ENCODE measurements around the gene HDAC4.

Gene HDAC4

GRCh38 chr2:239383759-239384156, 17.1 kb downstream of the HDAC4 start:
- no peaks in the 10 kb centered on the region for H3K79me2 ChIP-seq (ENCODE audit: insufficient read depth, low read length)
- H3K36me3 ChIP-seq (ENCODE audit: insufficient read depth, low read length), result no peaks in the 10 kb centered on the region
- H3K9me2 ChIP-seq (replicated peaks; ENCODE audit: low read depth, low read length), result no peaks in the 10 kb centered on the region
- H3K4me1 ChIP-seq (ENCODE audit: insufficient read depth, low read length, poor library complexity, severe bottlenecking), result no peaks in the 10 kb centered on the region
- H3K9me3 ChIP-seq (ENCODE audit: insufficient read depth, low read depth, low read length), result no peaks in the 10 kb centered on the region
- H3K4me3 ChIP-seq (ENCODE audit: low read length, poor library complexity, severe bottlenecking), result no peak overlapping the region
- H4K20me1 ChIP-seq (ENCODE audit: insufficient read depth, low read length, poor library complexity, severe bottlenecking), result no peaks in the 10 kb centered on the region
- no peak overlapping the region for H3K9ac ChIP-seq (ENCODE audit: low read depth, low read length, poor library complexity, severe bottlenecking)
- no peak for TF ChIP-seq EZH2phosphoT487 (IDR thresholded peaks at IDR 0.05; ENCODE audit: borderline replicate concordance)
- H2AFZ ChIP-seq (ENCODE audit: low read length), result no peak overlapping the region
- H3F3A ChIP-seq (ENCODE audit: low read depth), result no peaks in the 10 kb centered on the region
- H3K27me3 ChIP-seq (ENCODE audit: insufficient read depth, low read length, poor library complexity, severe bottlenecking), result no peaks in the 10 kb centered on the region
- no peak overlapping the region for H3K4me2 ChIP-seq (ENCODE audit: low read depth, low read length, poor library complexity, severe bottlenecking)

GRCh38 chr2:239383036-239383758, 17.6 kb downstream of the HDAC4 start:
- Histone ChIP-seq H4K20me1 (ENCODE audit: insufficient read depth, low read length, poor library complexity, severe bottlenecking) (no peaks in the 10 kb centered on the region), H3K9me3 (ENCODE audit: insufficient read depth, low read depth, low read length) (no peaks in the 10 kb centered on the region), H3F3A (ENCODE audit: low read depth) (no peaks in the 10 kb centered on the region), H3K36me3 (ENCODE audit: insufficient read depth, low read length) (no peaks in the 10 kb centered on the region), H3K4me3 (ENCODE audit: low read length, poor library complexity, severe bottlenecking) (no peak overlapping the region), H3K9ac (ENCODE audit: low read depth, low read length, poor library complexity, severe bottlenecking) (no peak overlapping the region), H3K9me2 (replicated peaks; ENCODE audit: low read depth, low read length) (no peaks in the 10 kb centered on the region), H3K79me2 (ENCODE audit: insufficient read depth, low read length) (no peaks in the 10 kb centered on the region), H3K27me3 (ENCODE audit: insufficient read depth, low read length, poor library complexity, severe bottlenecking) (no peaks in the 10 kb centered on the region), H2AFZ (ENCODE audit: low read length) (no peak overlapping the region), H3K4me1 (ENCODE audit: insufficient read depth, low read length, poor library complexity, severe bottlenecking) (no peaks in the 10 kb centered on the region), H3K4me2 (ENCODE audit: low read depth, low read length, poor library complexity, severe bottlenecking) (no peak overlapping the region)
- no peak for TF ChIP-seq CTCF (conservative IDR thresholded peaks at IDR 0.05; ENCODE audit: low read length)
- no peak for TF ChIP-seq EZH2phosphoT487 (IDR thresholded peaks at IDR 0.05; ENCODE audit: borderline replicate concordance)

GRCh38 chr2:239382384-239382880, 18.4 kb downstream of the HDAC4 start:
- Histone ChIP-seq H3K4me1 (ENCODE audit: insufficient read depth, low read length, poor library complexity, severe bottlenecking) (no peaks in the 10 kb centered on the region), H3K27me3 (ENCODE audit: insufficient read depth, low read length, poor library complexity, severe bottlenecking) (no peaks in the 10 kb centered on the region), H3K9me2 (replicated peaks; ENCODE audit: low read depth, low read length) (no peaks in the 10 kb centered on the region), H3K79me2 (ENCODE audit: insufficient read depth, low read length) (no peaks in the 10 kb centered on the region), H3K36me3 (ENCODE audit: insufficient read depth, low read length) (no peaks in the 10 kb centered on the region), H3K9me3 (ENCODE audit: insufficient read depth, low read depth, low read length) (no peaks in the 10 kb centered on the region), H2AFZ (ENCODE audit: low read length) (no peak overlapping the region), H3K4me2 (ENCODE audit: low read depth, low read length, poor library complexity, severe bottlenecking) (no peak overlapping the region), H4K20me1 (ENCODE audit: insufficient read depth, low read length, poor library complexity, severe bottlenecking) (no peaks in the 10 kb centered on the region), H3K9ac (ENCODE audit: low read depth, low read length, poor library complexity, severe bottlenecking) (no peak overlapping the region), H3K4me3 (ENCODE audit: low read length, poor library complexity, severe bottlenecking) (no peak overlapping the region), H3F3A (ENCODE audit: low read depth) (no peaks in the 10 kb centered on the region)
- TF ChIP-seq CTCF (conservative IDR thresholded peaks at IDR 0.05; ENCODE audit: low read length) (no peak), EZH2phosphoT487 (IDR thresholded peaks at IDR 0.05; ENCODE audit: borderline replicate concordance) (no peak)

- no peak for TF ChIP-seq CTCF (conservative IDR thresholded peaks at IDR 0.05; ENCODE audit: low read length)
- no peak for TF ChIP-seq EZH2phosphoT487 (IDR thresholded peaks at IDR 0.05; ENCODE audit: borderline replicate concordance)
- H3K79me2 ChIP-seq (ENCODE audit: insufficient read depth, low read length), result no peaks in the 10 kb centered on the region
- H2AFZ ChIP-seq (ENCODE audit: low read length), result no peak overlapping the region
- no peak overlapping the region for H3K4me3 ChIP-seq (ENCODE audit: low read length, poor library complexity, severe bottlenecking)
- no peak overlapping the region for H3K4me2 ChIP-seq (ENCODE audit: low read depth, low read length, poor library complexity, severe bottlenecking)
- H3K9me3 ChIP-seq (ENCODE audit: insufficient read depth, low read depth, low read length), result no peaks in the 10 kb centered on the region
- H3K4me1 ChIP-seq (ENCODE audit: insufficient read depth, low read length, poor library complexity, severe bottlenecking), result no peaks in the 10 kb centered on the region
- no peaks in the 10 kb centered on the region for H3K27me3 ChIP-seq (ENCODE audit: insufficient read depth, low read length, poor library complexity, severe bottlenecking)
- H3F3A ChIP-seq (ENCODE audit: low read depth), result no peaks in the 10 kb centered on the region
- no peaks in the 10 kb centered on the region for H3K36me3 ChIP-seq (ENCODE audit: insufficient read depth, low read length)
- no peaks in the 10 kb centered on the region for H3K9me2 ChIP-seq (replicated peaks; ENCODE audit: low read depth, low read length)
- no peaks in the 10 kb centered on the region for H4K20me1 ChIP-seq (ENCODE audit: insufficient read depth, low read length, poor library complexity, severe bottlenecking)
- no peak overlapping the region for H3K9ac ChIP-seq (ENCODE audit: low read depth, low read length, poor library complexity, severe bottlenecking)
Measured at GRCh38 chr2:239381709-239382134, 19.1 kb downstream of the HDAC4 start.

All from Loucy (cell line).